Keratinocyte (primary cell): ENCODE measurements around the gene TRIP13. TPM values are rescaled to one million over a fixed set of nuclear protein-coding genes. Genes with fewer than 3 reads are reported as not detected.

Experiments
- DNase-seq: peaks from one replicate; pipeline ENCODE4 v3.0.0-alpha.2; 2011; ENCODE audit warnings: low read depth, missing footprints, low spot score
- FAIRE-seq: peaks from 2 replicates; lab custom pipeline; 2011; peaks lifted over from hg19 to GRCh38; lab: Jason Lieb, UNC
- H2AFZ ChIP-seq: 2 replicates; pipeline ENCODE4 v1.6.0; 2012; ENCODE audit warnings: low read length, control low read depth, inconsistent platforms; ENCODE audit not compliant: control insufficient read depth
- H3K27ac ChIP-seq: 2 replicates; pipeline ENCODE4 v1.5.1; 2011; ENCODE audit warnings: low read length; ENCODE audit not compliant: control insufficient read depth, insufficient read depth
- H3K27me3 ChIP-seq: 3 replicates; pipeline ENCODE4 v1.6.0; 2011; ENCODE audit warnings: low read length; ENCODE audit not compliant: control insufficient read depth, insufficient read depth; ENCODE audit errors: extremely low read depth
- H3K36me3 ChIP-seq, 2 experiments: 2 replicates in 1 of 2; 3 replicates in 1 of 2; pipeline ENCODE4 v1.5.1; 2011; ENCODE audit warnings: low read length in 2 of 2, mild to moderate bottlenecking in 1 of 2; ENCODE audit not compliant: control insufficient read depth in 2 of 2, insufficient read depth in 2 of 2; ENCODE audit errors: extremely low read depth in 1 of 2
- H3K4me1 ChIP-seq: 3 replicates; pipeline ENCODE4 v1.5.1; 2011; ENCODE audit warnings: low read length; ENCODE audit not compliant: control insufficient read depth, insufficient read depth; ENCODE audit errors: extremely low read depth
- H3K4me2 ChIP-seq: 3 replicates; pipeline ENCODE4 v1.6.0; 2011; ENCODE audit warnings: low read depth, low read length; ENCODE audit not compliant: control insufficient read depth, insufficient read depth; ENCODE audit errors: extremely low read depth
- H3K4me3 ChIP-seq, 3 experiments: fragments of 200-600 bp in 1 of 3; sonication (generic) in 1 of 3; 2 replicates in 2 of 3; 3 replicates in 1 of 3; pipeline ENCODE4 v1.5.1; 2011 to 2016; ENCODE audit warnings: low read length in 3 of 3, mild to moderate bottlenecking in 3 of 3, control low read depth in 2 of 3, inconsistent platforms in 1 of 3, low read depth in 1 of 3, mixed read lengths in 1 of 3, mixed run types in 1 of 3, moderate library complexity in 1 of 3; ENCODE audit not compliant: control insufficient read depth in 2 of 3, insufficient read depth in 2 of 3; ENCODE audit errors: extremely low read depth in 1 of 3
- H3K79me2 ChIP-seq: 2 replicates; pipeline ENCODE4 v1.6.0; 2012; ENCODE audit warnings: low read length; ENCODE audit not compliant: control insufficient read depth, insufficient read depth
- H3K9ac ChIP-seq: 3 replicates; pipeline ENCODE4 v1.6.0; 2011; ENCODE audit warnings: low read length; ENCODE audit not compliant: control insufficient read depth, insufficient read depth; ENCODE audit errors: extremely low read depth
- H3K9me1 ChIP-seq: 3 replicates; pipeline ENCODE4 v1.6.0; 2011; ENCODE audit warnings: low read length; ENCODE audit not compliant: control insufficient read depth, insufficient read depth; ENCODE audit errors: extremely low read depth
- H3K9me3 ChIP-seq: 2 replicates; pipeline ENCODE4 v1.5.1; 2012; ENCODE audit warnings: low read depth, low read length; ENCODE audit not compliant: control insufficient read depth
- H4K20me1 ChIP-seq: 3 replicates; pipeline ENCODE4 v1.6.0; 2011; ENCODE audit warnings: low read length; ENCODE audit not compliant: control insufficient read depth, insufficient read depth; ENCODE audit errors: extremely low read depth
- CTCF ChIP-seq, 3 experiments: IDR thresholded peaks in 1 of 3; conservative IDR thresholded peaks in 1 of 3; optimal IDR thresholded peaks in 1 of 3; 2 replicates in 2 of 3; 3 replicates in 1 of 3; pipeline versions ENCODE3 to v1.5.1; 2011; ENCODE audit warnings: low read length in 3 of 3, mild to moderate bottlenecking in 3 of 3, moderate library complexity in 2 of 3, control low read depth in 1 of 3, inconsistent platforms in 1 of 3; ENCODE audit not compliant: insufficient read depth in 2 of 3; ENCODE audit errors: extremely low read depth in 1 of 3
- EZH2 ChIP-seq: IDR thresholded peaks from one replicate; pipeline ENCODE4 v1.6.1; 2012; ENCODE audit warnings: inconsistent platforms, mild to moderate bottlenecking, low read length, moderate library complexity
- dilution Hi-C: fragments of 300-500 bp; cut with MboI; formaldehyde crosslinking; loops from one replicate; pipeline ENCODE4 v1.7.0; 2020; ENCODE audit warnings: low sequenced_read_pairs; ENCODE audit not compliant: extremely low pct_ligation_motif_present
- polyA plus RNA-seq, 5 experiments: library from polyadenylated mRNA; depleted of rRNA in 3 of 5; stranded (reverse) in 3 of 5; stranded (forward) in 1 of 5; unstranded in 1 of 5; fragments of >200 nt; gene quantifications; 1 replicate in 1 of 5; 2 replicates in 3 of 5; 3 replicates in 1 of 5; pipeline versions ENCODE4 v1.2.1 to v1.2.3, GENCODE V29; 2011 to 2012; ENCODE audit warnings: missing spikeins in 2 of 5, low read depth in 1 of 5, low replicate concordance in 1 of 5

TRIP13 gene
- polyA plus RNA-seq, 1 donor (not counting 4 experiments of a cell fraction or from before 2014, with no cell fraction given), result 37.8 TPM

DNA sequence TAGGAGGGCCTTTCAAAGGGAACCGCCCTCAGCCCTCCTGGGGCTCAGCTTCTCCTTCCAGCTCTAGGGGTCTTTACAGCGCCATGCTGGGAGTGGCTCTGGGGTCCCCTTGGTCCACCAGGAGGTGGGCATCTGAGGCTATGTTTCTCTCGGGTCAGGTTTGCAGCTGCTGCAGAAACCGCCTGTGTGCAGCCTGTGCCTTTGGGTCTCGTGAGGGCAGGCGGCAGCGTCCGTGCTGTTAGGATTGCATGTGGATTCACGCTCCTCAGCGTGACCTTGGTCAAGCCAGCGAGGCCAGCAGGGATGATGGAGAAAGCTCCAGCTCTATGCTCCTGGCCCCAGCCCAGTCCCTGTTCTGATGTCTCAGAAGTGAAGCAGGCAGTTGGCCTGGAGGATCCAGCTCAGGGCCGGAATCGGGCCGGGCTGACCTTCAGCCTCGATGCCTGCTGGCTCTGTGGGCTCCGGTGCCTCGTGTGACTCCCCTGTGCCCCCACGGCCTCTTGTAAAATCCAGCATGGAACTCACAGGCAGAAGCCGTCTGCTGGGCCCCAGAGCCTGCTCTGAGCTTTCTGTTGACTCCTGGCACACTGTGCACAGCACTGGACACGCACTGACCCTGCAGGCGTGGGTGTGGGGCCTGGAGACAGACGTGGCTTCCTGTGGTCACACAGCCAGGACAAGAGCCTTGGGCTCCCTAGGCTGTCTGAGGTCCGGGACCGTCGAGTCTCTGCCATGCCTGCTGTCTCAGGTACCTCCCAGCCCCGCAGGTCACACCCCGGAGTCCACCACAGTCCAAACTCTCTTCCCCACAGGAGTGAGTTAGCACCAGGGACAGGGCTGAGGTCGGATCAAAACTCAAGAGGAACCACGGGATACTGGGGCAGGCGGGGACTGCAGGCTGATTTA is 54.3 kb downstream of the TRIP13 start:
- dilution Hi-C loops, result no loop called here
- TF ChIP-seq CTCF (optimal IDR thresholded peaks at IDR 0.05 in 1 of 3, IDR thresholded peaks at IDR 0.05 in 1 of 3, conservative IDR thresholded peaks at IDR 0.05 in 1 of 3; ENCODE audit: extremely low read depth in 1 of 3, insufficient read depth in 2 of 3, low read length in 3 of 3) (no peak), EZH2 (no peak)
- H3K27ac ChIP-seq, result no peak overlapping the region

DNA sequence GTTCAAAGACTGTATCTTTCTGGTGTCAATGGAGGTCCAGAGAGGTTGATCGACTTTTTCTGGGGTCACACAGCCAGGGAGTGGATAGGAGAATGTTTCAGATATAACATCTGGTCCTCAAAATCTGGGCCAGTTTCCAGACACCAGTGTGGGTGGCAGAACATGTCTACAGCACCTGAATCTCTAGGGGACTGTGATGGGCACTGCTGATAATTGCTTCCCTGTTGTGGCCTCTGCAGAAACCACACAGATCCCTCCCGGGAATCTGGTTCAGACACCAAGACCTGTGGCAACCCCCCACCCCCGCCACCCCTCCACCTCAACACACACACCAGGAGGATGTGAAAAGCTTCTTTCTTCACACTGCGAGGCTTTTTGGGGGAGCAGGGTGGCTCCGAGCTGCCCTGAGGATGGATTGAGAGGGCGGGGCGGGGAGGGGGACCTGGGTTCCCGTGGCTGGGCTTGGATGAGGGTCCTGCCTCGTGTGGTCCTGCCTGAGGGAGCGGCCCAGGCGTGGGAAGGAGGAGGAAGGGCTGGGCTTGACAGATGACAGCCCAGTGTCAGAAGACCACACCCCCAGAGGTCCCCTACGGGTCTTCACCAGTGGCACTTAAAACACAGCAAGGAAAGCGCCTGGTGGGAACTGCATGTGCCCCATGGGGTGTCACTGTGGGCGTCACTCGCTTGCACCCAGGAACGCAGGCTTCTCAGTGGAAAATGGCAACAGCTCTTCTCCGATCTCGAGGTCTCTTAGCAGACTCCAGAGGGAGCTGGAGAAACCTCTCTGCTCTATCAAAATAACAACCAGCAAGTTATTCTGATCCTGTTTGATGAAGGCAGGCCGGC is 55.2 kb downstream of the TRIP13 start:
- no peaks in the 10 kb centered on the region for H3K9me3 ChIP-seq
- H3K27me3 ChIP-seq, result peaks cover 43% of the 10 kb centered on the region
- no peak overlapping the region for H3K27ac ChIP-seq
- H3K9me1 ChIP-seq, result no peaks in the 10 kb centered on the region
- no peaks in the 10 kb centered on the region for H3K4me1 ChIP-seq
- no peak for FAIRE-seq
- no peak overlapping the region for H2AFZ ChIP-seq
- no peak overlapping the region for H3K4me3 ChIP-seq
- H3K9ac ChIP-seq, result no peak overlapping the region
- no peaks in the 10 kb centered on the region for H4K20me1 ChIP-seq
- TF ChIP-seq CTCF (optimal IDR thresholded peaks at IDR 0.05 in 1 of 3, IDR thresholded peaks at IDR 0.05 in 1 of 3, conservative IDR thresholded peaks at IDR 0.05 in 1 of 3; ENCODE audit: extremely low read depth in 1 of 3, insufficient read depth in 2 of 3, low read length in 3 of 3) (no peak), EZH2 (no peak)
- H3K36me3 ChIP-seq, result no peaks in the 10 kb centered on the region
- no peaks in the 10 kb centered on the region for H3K79me2 ChIP-seq
- H3K4me2 ChIP-seq, result no peak overlapping the region
- DNase-seq, result no peak
- dilution Hi-C loops, result no loop called here

More for the DNA sequence above, 54.3 kb downstream of the TRIP13 start:
- DNase-seq (no peak), FAIRE-seq (no peak)
- Histone ChIP-seq H3K9ac (no peak overlapping the region), H3K4me2 (no peak overlapping the region), H3K4me1 (no peaks in the 10 kb centered on the region), H3K36me3 (no peaks in the 10 kb centered on the region), H3K79me2 (no peaks in the 10 kb centered on the region), H2AFZ (no peak overlapping the region), H3K4me3 (no peak overlapping the region), H3K9me3 (no peaks in the 10 kb centered on the region), H3K27me3 (peaks cover 43% of the 10 kb centered on the region), H4K20me1 (no peaks in the 10 kb centered on the region), H3K9me1 (no peaks in the 10 kb centered on the region)
